BLaER1 (cell line): ENCODE results near the gene HBG2.

Experiments used
- H3K27ac ChIP-seq: shearing (Covaris generic); formaldehyde crosslinking; 2 replicates; pipeline ENCODE4 v1.8.1; 2022
- H3K27me3 ChIP-seq: shearing (Covaris generic); formaldehyde crosslinking; 2 replicates; pipeline ENCODE4 v1.8.1; 2022
- H3K36me3 ChIP-seq: shearing (Covaris generic); formaldehyde crosslinking; 2 replicates; pipeline ENCODE4 v1.8.1; 2022
- H3K4me1 ChIP-seq: shearing (Covaris generic); formaldehyde crosslinking; 2 replicates; pipeline ENCODE4 v1.8.1; 2022
- H3K4me2 ChIP-seq: shearing (Covaris generic); formaldehyde crosslinking; 2 replicates; pipeline ENCODE4 v1.8.1; 2022
- H3K4me3 ChIP-seq: shearing (Covaris generic); formaldehyde crosslinking; 2 replicates; pipeline ENCODE4 v1.8.1; 2022
- H3K9ac ChIP-seq: shearing (Covaris generic); formaldehyde crosslinking; 2 replicates; pipeline ENCODE4 v1.8.1; 2022
- H3K9me3 ChIP-seq: shearing (Covaris generic); formaldehyde crosslinking; 2 replicates; pipeline ENCODE4 v1.8.1; 2022
- H4K20me1 ChIP-seq: shearing (Covaris generic); formaldehyde crosslinking; 2 replicates; pipeline ENCODE4 v1.8.1; 2022
- Cebpa-rat ChIP-seq: shearing (Covaris generic); IDR thresholded peaks from 2 replicates; pipeline ENCODE4 v1.8.1; 2022

Gene HBG2

DNA sequence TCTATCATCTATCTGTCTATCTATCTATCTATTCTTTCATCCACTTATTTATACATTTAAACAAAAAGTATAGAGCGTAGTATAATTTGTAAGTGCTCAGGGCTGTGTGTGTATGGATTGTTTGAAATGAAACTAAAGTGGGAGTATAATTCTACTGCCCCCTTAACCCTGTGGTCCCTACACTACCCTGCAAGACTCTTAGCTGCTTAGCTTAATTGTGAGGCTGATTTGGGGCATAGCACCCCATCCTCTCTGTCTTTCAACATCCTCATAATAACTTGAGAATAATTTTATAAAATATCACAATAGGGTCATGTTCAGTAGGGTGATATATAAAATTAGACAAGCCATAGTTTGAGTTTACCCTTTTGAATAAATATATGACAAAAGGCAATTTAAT lies 35.5 kb upstream of the HBG2 start:
- H3K9ac ChIP-seq: no peak overlapping the region
- H3K4me2 ChIP-seq: no peak overlapping the region
- no peaks in the 10 kb centered on the region for H3K27me3 ChIP-seq

GRCh38 chr11:5289696-5290095 lies 35.1 kb upstream of the HBG2 start:
- peaks cover 7% of the 10 kb centered on the region; the same call in 1 of the 2 replicates for H3K9me3 ChIP-seq
- H3K4me2 ChIP-seq: no peak overlapping the region
- H3K27ac ChIP-seq: no peak overlapping the region
- no peak overlapping the region for H3K4me3 ChIP-seq
- no peaks in the 10 kb centered on the region for H3K27me3 ChIP-seq
- H3K4me1 ChIP-seq: no peaks in the 10 kb centered on the region
- no peaks in the 10 kb centered on the region for H4K20me1 ChIP-seq
- H3K9ac ChIP-seq: no peak overlapping the region
- TF ChIP-seq Cebpa-rat: no peak
- H3K36me3 ChIP-seq: no peaks in the 10 kb centered on the region

More for the DNA sequence above, 35.5 kb upstream of the HBG2 start:
- peaks cover 7% of the 10 kb centered on the region; the same call in 1 of the 2 replicates for H3K9me3 ChIP-seq
- H3K27ac ChIP-seq: no peak overlapping the region
- H4K20me1 ChIP-seq: no peaks in the 10 kb centered on the region
- no peaks in the 10 kb centered on the region for H3K4me1 ChIP-seq
- H3K36me3 ChIP-seq: no peaks in the 10 kb centered on the region
- no peak for TF ChIP-seq Cebpa-rat
- H3K4me3 ChIP-seq: no peak overlapping the region

DNA sequence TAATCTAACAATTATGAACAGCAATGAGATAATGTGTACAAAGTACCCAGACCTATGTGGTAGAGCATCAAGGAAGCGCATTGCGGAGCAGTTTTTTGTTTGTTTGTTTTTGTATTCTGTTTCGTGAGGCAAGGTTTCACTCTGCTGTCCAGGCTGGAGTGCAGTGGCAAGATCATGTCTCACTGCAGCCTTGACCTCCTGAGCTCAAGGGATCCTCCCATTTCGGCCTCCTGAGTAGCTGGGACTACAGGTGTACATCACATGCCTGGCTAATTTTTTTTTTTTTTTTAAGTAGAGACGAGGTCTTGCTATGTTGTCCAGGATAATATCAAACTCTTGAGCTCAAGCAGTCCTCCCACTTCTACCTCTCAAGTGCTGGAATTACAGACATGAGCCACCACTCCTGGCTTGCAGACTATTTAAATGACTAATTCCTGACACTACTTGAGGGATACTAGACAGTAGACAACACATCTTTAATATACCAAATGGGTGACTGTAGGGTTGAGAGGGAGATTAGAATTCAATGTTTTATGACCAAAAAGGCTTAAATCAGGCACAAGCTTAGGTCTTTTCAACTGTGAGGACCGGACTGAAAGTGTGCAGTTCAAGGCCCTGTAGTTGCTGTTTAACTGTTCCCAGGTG lies 34.4 kb upstream of the HBG2 start:
- 0 out of 2 replicates have a peak, but pooled peaks cover under 1% of the 10 kb centered on the region for H3K9me3 ChIP-seq
- no peak overlapping the region for H3K27ac ChIP-seq
- H3K9ac ChIP-seq: no peak overlapping the region
- H3K36me3 ChIP-seq: no peaks in the 10 kb centered on the region
- no peak overlapping the region for H3K4me3 ChIP-seq
- H3K27me3 ChIP-seq: no peaks in the 10 kb centered on the region
- no peaks in the 10 kb centered on the region for H3K4me1 ChIP-seq
- no peak overlapping the region for H3K4me2 ChIP-seq
- TF ChIP-seq Cebpa-rat: no peak
- no peaks in the 10 kb centered on the region for H4K20me1 ChIP-seq

- no peaks in the 10 kb centered on the region for H3K27me3 ChIP-seq
- TF ChIP-seq Cebpa-rat: no peak
- H3K4me1 ChIP-seq: no peaks in the 10 kb centered on the region
- H3K36me3 ChIP-seq: no peaks in the 10 kb centered on the region
- H3K9me3 ChIP-seq: no peaks in the 10 kb centered on the region
- no peaks in the 10 kb centered on the region for H4K20me1 ChIP-seq
- no peak overlapping the region for H3K27ac ChIP-seq
- no peak overlapping the region for H3K4me2 ChIP-seq
- H3K9ac ChIP-seq: no peak overlapping the region
- H3K4me3 ChIP-seq: no peak overlapping the region
Measured at GRCh38 chr11:5288108-5288905, 33.7 kb upstream of the HBG2 start.

DNA sequence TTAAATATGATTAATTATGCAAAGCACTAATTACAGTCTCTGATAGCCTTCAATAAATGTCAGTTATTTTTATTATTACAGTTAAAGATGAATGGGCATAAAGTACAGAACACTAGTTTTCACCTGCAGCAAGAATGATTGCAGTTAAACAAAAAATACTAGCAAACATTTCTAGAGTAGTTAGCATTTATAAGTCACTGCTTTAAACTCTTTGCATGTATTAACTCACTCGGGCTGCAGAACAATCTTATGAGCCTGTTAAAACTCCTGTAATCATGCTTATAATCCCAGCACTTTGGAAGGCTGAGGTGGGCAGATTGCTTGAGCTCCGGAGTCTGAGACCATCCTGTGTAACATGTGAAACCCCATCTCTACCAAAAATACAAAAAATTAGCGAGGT lies 32.3 kb upstream of the HBG2 start:
- TF ChIP-seq Cebpa-rat: no peak
- H3K27ac ChIP-seq: no peak overlapping the region
- H3K4me3 ChIP-seq: no peak overlapping the region
- H3K9ac ChIP-seq: no peak overlapping the region
- H3K4me2 ChIP-seq: no peak overlapping the region
- H3K4me1 ChIP-seq: no peaks in the 10 kb centered on the region
- no peaks in the 10 kb centered on the region for H3K27me3 ChIP-seq
- H3K36me3 ChIP-seq: no peaks in the 10 kb centered on the region
- no peaks in the 10 kb centered on the region for H3K9me3 ChIP-seq
- no peaks in the 10 kb centered on the region for H4K20me1 ChIP-seq

DNA sequence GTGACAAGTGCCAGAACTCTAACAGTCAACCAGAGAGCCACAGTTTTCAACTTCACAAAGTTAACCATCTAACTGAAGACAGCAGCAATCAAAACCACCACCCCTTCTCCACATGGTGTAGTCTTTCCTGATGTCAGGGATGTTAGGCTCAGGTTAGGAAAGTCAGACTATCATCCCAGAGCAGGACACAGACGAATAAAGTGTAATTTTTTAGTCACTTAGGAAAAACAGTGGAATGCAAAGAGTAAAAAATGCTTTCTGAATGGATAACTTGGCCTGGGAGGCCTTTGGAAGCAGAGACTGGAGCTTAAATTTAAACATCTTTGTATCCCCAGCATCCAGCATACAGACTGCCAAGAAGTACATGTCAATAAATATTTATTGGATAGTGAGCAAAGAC lies 31.8 kb upstream of the HBG2 start:
- Histone ChIP-seq H3K27ac (no peak overlapping the region), H3K4me3 (no peak overlapping the region), H3K36me3 (no peaks in the 10 kb centered on the region), H4K20me1 (no peaks in the 10 kb centered on the region), H3K4me2 (no peak overlapping the region), H3K9ac (no peak overlapping the region), H3K4me1 (no peaks in the 10 kb centered on the region), H3K9me3 (no peaks in the 10 kb centered on the region), H3K27me3 (no peaks in the 10 kb centered on the region)
- TF ChIP-seq Cebpa-rat: no peak

DNA sequence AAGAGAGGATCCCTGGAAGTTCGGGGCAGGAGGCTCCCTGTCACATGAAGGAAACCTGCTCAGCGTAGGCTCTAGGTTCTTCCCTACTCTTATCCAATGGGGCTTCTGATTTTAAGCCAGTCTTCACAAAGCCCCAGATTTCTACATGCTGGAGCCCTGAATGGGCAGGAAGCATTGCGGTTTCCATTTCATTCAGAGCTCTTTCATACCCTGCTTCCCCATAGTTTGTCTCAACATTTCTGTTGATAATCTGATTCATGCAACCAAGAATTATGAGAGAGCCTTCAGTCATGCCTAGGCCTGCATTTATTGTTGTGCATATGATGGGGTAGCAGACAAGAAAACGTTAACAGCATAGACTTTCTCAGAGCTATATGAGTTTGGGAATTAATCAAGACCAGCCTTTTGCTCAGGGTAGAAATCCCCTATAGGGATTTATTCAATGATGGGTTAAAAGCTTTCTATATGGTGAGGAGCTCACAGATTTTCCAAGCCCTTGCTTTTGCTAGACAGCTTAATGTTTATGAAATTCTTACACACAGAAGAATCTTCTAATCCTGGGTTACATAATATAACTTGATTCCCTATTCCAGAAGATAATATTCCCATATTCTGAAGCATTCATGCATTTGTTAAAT lies 31.2 kb upstream of the HBG2 start:
- no peaks in the 10 kb centered on the region for H3K9me3 ChIP-seq
- H3K9ac ChIP-seq: no peak overlapping the region
- no peaks in the 10 kb centered on the region for H3K27me3 ChIP-seq
- H3K36me3 ChIP-seq: no peaks in the 10 kb centered on the region
- TF ChIP-seq Cebpa-rat: no peak
- no peaks in the 10 kb centered on the region for H3K4me1 ChIP-seq
- H4K20me1 ChIP-seq: no peaks in the 10 kb centered on the region
- H3K27ac ChIP-seq: no peak overlapping the region
- no peak overlapping the region for H3K4me3 ChIP-seq
- H3K4me2 ChIP-seq: no peak overlapping the region

GRCh38 chr11:5284637-5285036 lies 30.1 kb upstream of the HBG2 start:
- Histone ChIP-seq H3K9me3 (no peaks in the 10 kb centered on the region), H3K9ac (no peak overlapping the region), H3K27ac (no peak overlapping the region), H4K20me1 (no peaks in the 10 kb centered on the region), H3K4me3 (no peak overlapping the region), H3K27me3 (no peaks in the 10 kb centered on the region), H3K36me3 (no peaks in the 10 kb centered on the region), H3K4me2 (no peak overlapping the region), H3K4me1 (no peaks in the 10 kb centered on the region)
- TF ChIP-seq Cebpa-rat: no peak

- Histone ChIP-seq H4K20me1 (no peaks in the 10 kb centered on the region), H3K36me3 (no peaks in the 10 kb centered on the region), H3K4me1 (no peaks in the 10 kb centered on the region), H3K4me3 (no peak overlapping the region), H3K27ac (no peak overlapping the region), H3K9me3 (no peaks in the 10 kb centered on the region), H3K27me3 (no peaks in the 10 kb centered on the region), H3K9ac (no peak overlapping the region), H3K4me2 (no peak overlapping the region)
- no peak for TF ChIP-seq Cebpa-rat
Measured at GRCh38 chr11:5283882-5284281, 29.3 kb upstream of the HBG2 start.

GRCh38 chr11:5283086-5283485 lies 28.5 kb upstream of the HBG2 start:
- H3K27ac ChIP-seq: no peak overlapping the region
- no peaks in the 10 kb centered on the region for H3K27me3 ChIP-seq
- H3K9me3 ChIP-seq: no peaks in the 10 kb centered on the region
- no peaks in the 10 kb centered on the region for H4K20me1 ChIP-seq
- no peaks in the 10 kb centered on the region for H3K36me3 ChIP-seq
- H3K4me2 ChIP-seq: no peak overlapping the region
- no peak overlapping the region for H3K9ac ChIP-seq
- no peak overlapping the region for H3K4me3 ChIP-seq
- H3K4me1 ChIP-seq: no peaks in the 10 kb centered on the region
- no peak for TF ChIP-seq Cebpa-rat
